Caco-2 (cell line): ENCODE results near the gene CACNG3. TPM values are rescaled to one million over a fixed set of nuclear protein-coding genes. Genes with fewer than 3 reads are reported as not detected.

ENCODE experiments used
- BruUV-seq: library from RNA; stranded (reverse); fragments of 400-500 nt; replicated peaks from 2 replicates; lab custom pipeline; 2021; lab: Mats Ljungman, UMichigan
- CTCF ChIA-PET: fragments of 300-600 bp; sonication (Branson Sonifier 250); formaldehyde crosslinking; loops from one replicate; lab custom pipeline; 2022; ENCODE audit warnings: antibody characterized with exemption; lab: Charles Lee
- POLR2A ChIA-PET: fragments of 300-600 bp; sonication (Branson Sonifier 250); formaldehyde crosslinking; loops from one replicate; lab custom pipeline; 2022; ENCODE audit warnings: antibody characterized with exemption; lab: Charles Lee
- DNase-seq, 2 experiments: peaks; one replicate each; pipeline versions ENCODE4 v3.0.0 to v3.0.0-alpha.2; 2020 to 2022
- H3K27me3 ChIP-seq: replicated peaks from 2 replicates; pipeline ENCODE4 v1.6.0; 2011; ENCODE audit warnings: low read length; ENCODE audit not compliant: control insufficient read depth, insufficient read depth
- H3K36me3 ChIP-seq: 2 replicates; pipeline ENCODE4 v1.5.1; 2011; ENCODE audit warnings: low read length; ENCODE audit not compliant: control insufficient read depth, insufficient read depth
- H3K4me1 ChIP-seq: fragments of 250-450 bp; sonication (Bioruptor Pico); 2 replicates; pipeline ENCODE4 v1.5.1; 2020; ENCODE audit warnings: mild to moderate bottlenecking
- H3K4me3 ChIP-seq: 2 replicates; pipeline ENCODE4 v1.5.1; 2011; ENCODE audit warnings: low read depth, mild to moderate bottlenecking, control low read depth, low read length
- H3K9me3 ChIP-seq: fragments of 250-450 bp; sonication (Bioruptor Pico); 2 replicates; pipeline ENCODE4 v1.5.1; 2020; ENCODE audit warnings: mild to moderate bottlenecking, moderate library complexity
- H3K27ac Mint-ChIP-seq: one replicate; pipeline ENCODE4 v1.8.0; 2022; ENCODE audit warnings: mixed read lengths; ENCODE audit not compliant: unreplicated experiment
- H3K27me3 Mint-ChIP-seq: one replicate; pipeline ENCODE4 v1.8.0; 2022; ENCODE audit warnings: mixed read lengths; ENCODE audit not compliant: insufficient read depth, unreplicated experiment
- H3K36me3 Mint-ChIP-seq: one replicate; pipeline ENCODE4 v1.8.0; 2022; ENCODE audit warnings: mild to moderate bottlenecking, mixed read lengths; ENCODE audit not compliant: insufficient read depth, unreplicated experiment
- H3K4me1 Mint-ChIP-seq: one replicate; pipeline ENCODE4 v1.8.0; 2022; ENCODE audit warnings: low read depth, mixed read lengths; ENCODE audit not compliant: unreplicated experiment
- H3K4me3 Mint-ChIP-seq: one replicate; pipeline ENCODE4 v1.8.0; 2022; ENCODE audit warnings: mild to moderate bottlenecking, moderate library complexity, mixed read lengths; ENCODE audit not compliant: unreplicated experiment
- H3K9me3 Mint-ChIP-seq: one replicate; pipeline ENCODE4 v1.8.0; 2022; ENCODE audit warnings: mixed read lengths; ENCODE audit not compliant: unreplicated experiment
- intact Hi-C: fragments of 100-400 bp; cut with micrococcal nuclease; formaldehyde crosslinking; loops from one replicate; pipeline ENCODE4 v1.10.0; 2022; ENCODE audit not compliant: unreplicated experiment
- total RNA-seq: library from RNA; stranded (reverse); gene quantifications from 2 replicates; pipeline ENCODE4 v1.2.3, GENCODE V29; 2022
- TF ChIP-seq, protein P1 (sequence below), 2 experiments: fragments of 200-600 bp in 1 of 2; IDR thresholded peaks; 1 replicate in 1 of 2; 2 replicates in 1 of 2; pipeline versions ENCODE4 v1.5.1 to v1.8.0; 2011 to 2022; ENCODE audit warnings: antibody characterized with exemption in 1 of 2, control low read depth in 1 of 2, inconsistent platforms in 1 of 2, low read depth in 1 of 2, low read length in 1 of 2, mild to moderate bottlenecking in 1 of 2, moderate library complexity in 1 of 2; ENCODE audit not compliant: insufficient read depth in 1 of 2, severe bottlenecking in 1 of 2, unreplicated experiment in 1 of 2

CACNG3 gene
- total RNA-seq, 1 experiment from 2014 or later, result not detected

DNA sequence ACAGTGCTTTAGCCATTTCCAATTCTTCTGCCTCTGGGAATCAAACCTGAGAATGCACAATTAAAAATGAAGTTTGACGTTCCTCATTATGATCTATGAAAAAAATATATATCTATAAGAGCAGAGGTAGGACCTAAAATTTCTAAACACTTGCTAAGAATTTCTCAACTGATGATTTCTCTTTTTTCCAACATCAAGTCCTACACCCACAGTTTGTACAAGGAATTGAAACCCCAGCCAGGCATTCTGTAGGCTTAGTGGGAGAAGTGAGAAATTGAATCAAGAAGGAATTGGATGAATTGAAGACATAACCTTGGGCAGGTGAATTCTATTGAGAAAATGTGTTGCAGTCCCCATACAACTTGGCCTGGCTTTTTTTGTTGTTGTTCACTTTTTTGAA is 2.7 kb downstream of the CACNG3 start:
- H3K36me3 Mint-ChIP-seq, result no peaks in the 10 kb centered on the region
- no peak for DNase-seq
- BruUV-seq, result no TSS peak
- H3K27me3 Mint-ChIP-seq, result peaks cover 3% of the 10 kb centered on the region
- TF ChIP-seq, protein P1, sequence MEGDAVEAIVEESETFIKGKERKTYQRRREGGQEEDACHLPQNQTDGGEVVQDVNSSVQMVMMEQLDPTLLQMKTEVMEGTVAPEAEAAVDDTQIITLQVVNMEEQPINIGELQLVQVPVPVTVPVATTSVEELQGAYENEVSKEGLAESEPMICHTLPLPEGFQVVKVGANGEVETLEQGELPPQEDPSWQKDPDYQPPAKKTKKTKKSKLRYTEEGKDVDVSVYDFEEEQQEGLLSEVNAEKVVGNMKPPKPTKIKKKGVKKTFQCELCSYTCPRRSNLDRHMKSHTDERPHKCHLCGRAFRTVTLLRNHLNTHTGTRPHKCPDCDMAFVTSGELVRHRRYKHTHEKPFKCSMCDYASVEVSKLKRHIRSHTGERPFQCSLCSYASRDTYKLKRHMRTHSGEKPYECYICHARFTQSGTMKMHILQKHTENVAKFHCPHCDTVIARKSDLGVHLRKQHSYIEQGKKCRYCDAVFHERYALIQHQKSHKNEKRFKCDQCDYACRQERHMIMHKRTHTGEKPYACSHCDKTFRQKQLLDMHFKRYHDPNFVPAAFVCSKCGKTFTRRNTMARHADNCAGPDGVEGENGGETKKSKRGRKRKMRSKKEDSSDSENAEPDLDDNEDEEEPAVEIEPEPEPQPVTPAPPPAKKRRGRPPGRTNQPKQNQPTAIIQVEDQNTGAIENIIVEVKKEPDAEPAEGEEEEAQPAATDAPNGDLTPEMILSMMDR (IDR thresholded peaks at IDR 0.05; ENCODE audit: insufficient read depth in 1 of 2, low read depth in 1 of 2, low read length in 1 of 2, severe bottlenecking in 1 of 2, unreplicated experiment in 1 of 2), result no peak
- H3K27me3 ChIP-seq, result no peaks in the 10 kb centered on the region
- intact Hi-C loops, result no loop called here
- no peak overlapping the region for H3K27ac Mint-ChIP-seq
- H3K36me3 ChIP-seq, result no peaks in the 10 kb centered on the region
- POLR2A ChIA-PET, result no interaction called here
- H3K4me1 ChIP-seq, result peaks cover 3% of the 10 kb centered on the region; the same call in 1 of the 2 replicates
- H3K9me3 Mint-ChIP-seq, result no peaks in the 10 kb centered on the region
- no peak overlapping the region for H3K4me3 Mint-ChIP-seq
- H3K4me1 Mint-ChIP-seq, result no peaks in the 10 kb centered on the region
- CTCF ChIA-PET, result no interaction called here
- no peaks in the 10 kb centered on the region for H3K9me3 ChIP-seq
- no peak overlapping the region for H3K4me3 ChIP-seq

DNA sequence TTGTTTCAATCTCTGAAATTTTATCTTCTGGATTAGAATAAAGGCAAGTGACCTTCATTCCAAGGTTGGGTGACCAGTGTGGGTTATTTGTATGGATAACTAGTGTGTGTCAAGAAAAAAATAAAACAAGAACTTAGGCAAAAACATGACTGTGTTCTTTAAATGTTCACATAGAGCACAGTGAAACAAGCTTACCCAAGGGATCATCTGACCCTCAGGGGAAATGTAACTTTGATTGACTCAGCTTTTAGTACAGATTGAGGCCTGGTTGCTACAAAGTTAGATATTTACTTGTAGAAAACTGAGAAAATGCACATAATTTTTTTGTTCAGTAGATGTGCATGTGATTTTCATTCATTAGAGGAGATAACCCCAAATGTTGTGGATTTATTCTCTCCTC is 6.7 kb downstream of the CACNG3 start:
- intact Hi-C loops, result no loop called here
- Mint-ChIP-seq H3K4me3 (no peak overlapping the region), H3K4me1 (no peaks in the 10 kb centered on the region), H3K9me3 (no peaks in the 10 kb centered on the region), H3K27ac (no peak overlapping the region), H3K27me3 (peaks cover 13% of the 10 kb centered on the region), H3K36me3 (no peaks in the 10 kb centered on the region)
- H3K4me3 ChIP-seq, result no peak overlapping the region
- ChIA-PET CTCF (no interaction called here), POLR2A (no interaction called here)
- DNase-seq, result no peak
- H3K9me3 ChIP-seq, result no peaks in the 10 kb centered on the region
- TF ChIP-seq, protein P1 (IDR thresholded peaks at IDR 0.05; ENCODE audit: insufficient read depth in 1 of 2, low read depth in 1 of 2, low read length in 1 of 2, severe bottlenecking in 1 of 2, unreplicated experiment in 1 of 2), result no peak
- H3K4me1 ChIP-seq, result no peaks in the 10 kb centered on the region
- BruUV-seq, result no TSS peak
- H3K36me3 ChIP-seq, result no peaks in the 10 kb centered on the region
- no peaks in the 10 kb centered on the region for H3K27me3 ChIP-seq

DNA sequence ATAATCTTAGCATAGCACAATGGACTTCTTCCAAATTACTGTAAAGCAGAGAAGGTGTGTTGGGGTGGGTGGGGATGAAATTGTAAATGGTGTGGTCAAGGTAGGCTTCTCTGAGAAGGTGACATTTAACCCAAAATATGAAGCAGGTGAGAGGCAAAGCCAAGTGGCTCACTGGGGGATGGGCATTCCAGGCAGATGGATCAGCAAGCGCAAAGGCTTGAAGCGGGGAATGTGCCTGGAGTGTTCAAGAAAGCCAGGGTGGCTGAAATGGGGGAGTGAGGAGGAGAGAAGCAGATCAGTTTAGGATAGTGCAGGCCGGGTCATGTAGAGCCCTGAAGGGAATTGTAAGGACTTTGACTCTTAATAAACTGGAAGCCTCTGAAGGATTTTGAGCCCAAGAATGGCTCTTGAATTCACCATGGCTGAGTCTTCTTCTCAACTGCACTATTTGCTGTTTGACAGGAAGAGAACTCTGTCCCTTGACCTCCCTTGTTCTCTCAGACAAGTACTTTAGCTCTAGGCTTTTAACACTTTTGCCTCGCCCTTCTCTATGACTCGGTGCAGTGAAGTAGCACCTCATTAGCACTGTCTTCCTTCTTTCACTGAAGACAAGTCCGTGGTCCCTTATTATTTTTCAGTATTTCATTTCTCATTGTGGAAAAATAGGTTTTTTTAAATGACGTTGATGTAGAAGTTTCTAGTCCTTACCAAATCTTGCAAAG is 14.7 kb downstream of the CACNG3 start:
- Mint-ChIP-seq H3K4me3 (no peak overlapping the region), H3K36me3 (no peaks in the 10 kb centered on the region), H3K27me3 (peaks cover 17% of the 10 kb centered on the region), H3K4me1 (no peaks in the 10 kb centered on the region), H3K9me3 (no peaks in the 10 kb centered on the region), H3K27ac (no peak overlapping the region)
- Histone ChIP-seq H3K27me3 (no peaks in the 10 kb centered on the region), H3K36me3 (no peaks in the 10 kb centered on the region), H3K4me1 (no peaks in the 10 kb centered on the region), H3K4me3 (no peak overlapping the region), H3K9me3 (no peaks in the 10 kb centered on the region)
- TF ChIP-seq, protein P1 (IDR thresholded peaks at IDR 0.05; ENCODE audit: insufficient read depth in 1 of 2, low read depth in 1 of 2, low read length in 1 of 2, severe bottlenecking in 1 of 2, unreplicated experiment in 1 of 2), result no peak
- ChIA-PET POLR2A (no interaction called here), CTCF (no interaction called here)
- DNase-seq, result no peak
- intact Hi-C loops, result no loop called here
- no TSS peak for BruUV-seq
